PC-3 (cell line): Measurements from ENCODE around the gene FGFRL1. TPM values are rescaled to one million over a fixed set of nuclear protein-coding genes. Genes with fewer than 3 reads are reported as not detected.

ENCODE experiments used
- ATAC-seq: fragments of 200-7000 bp; cut with Tn5 transposase; 2 replicates; pipeline ENCODE4 v1.9.1; 2020; ENCODE audit warnings: mild to moderate bottlenecking, moderate library complexity
- BruUV-seq: library from RNA; stranded (reverse); fragments of 400-500 nt; replicated peaks from 2 replicates; lab custom pipeline; 2021; lab: Mats Ljungman, UMichigan
- CTCF ChIA-PET: fragments of 300-600 bp; sonication (Branson Sonifier 250); formaldehyde crosslinking; loops from one replicate; lab custom pipeline; 2022; ENCODE audit warnings: antibody characterized with exemption; lab: Charles Lee
- POLR2A ChIA-PET: fragments of 300-600 bp; sonication (Branson Sonifier 250); formaldehyde crosslinking; loops from one replicate; lab custom pipeline; 2022; ENCODE audit warnings: antibody characterized with exemption; ENCODE audit not compliant: unreplicated experiment; lab: Charles Lee
- DNase-seq: peaks from one replicate; pipeline ENCODE4 v3.0.0-alpha.2; 2015
- H2AFZ ChIP-seq: fragments of 300-600 bp; sonication (generic); 2 replicates; pipeline ENCODE4 v1.6.0; 2016; ENCODE audit warnings: antibody characterized with exemption, low read length
- H3F3A ChIP-seq: fragments of 300-600 bp; sonication (generic); one replicate; pipeline ENCODE4 v1.6.0; 2017; ENCODE audit warnings: antibody characterized with exemption, low read length, control low read depth, mild to moderate bottlenecking; ENCODE audit not compliant: unreplicated experiment
- H3K27ac ChIP-seq: fragments of 300-600 bp; sonication (generic); 2 replicates; pipeline ENCODE4 v1.5.1; 2016; ENCODE audit warnings: mild to moderate bottlenecking, low read length
- H3K27me3 ChIP-seq: fragments of 300-600 bp; sonication (generic); 2 replicates; pipeline ENCODE4 v1.6.1; 2016; ENCODE audit warnings: low read length, mixed read lengths
- H3K36me3 ChIP-seq: fragments of 300-600 bp; sonication (generic); 2 replicates; pipeline ENCODE4 v1.6.1; 2016; ENCODE audit warnings: low read depth, mixed run types, low read length, mixed read lengths
- H3K4me1 ChIP-seq: fragments of 300-600 bp; sonication (generic); 2 replicates; pipeline ENCODE4 v1.5.1; 2016; ENCODE audit warnings: low read length; ENCODE audit not compliant: insufficient read depth
- H3K4me2 ChIP-seq: fragments of 300-600 bp; sonication (generic); 2 replicates; pipeline ENCODE4 v1.6.0; 2016; ENCODE audit warnings: low read length
- H3K4me3 ChIP-seq: fragments of 300-600 bp; sonication (generic); 2 replicates; pipeline ENCODE4 v1.5.1; 2016; ENCODE audit warnings: mild to moderate bottlenecking, low read length, mixed read lengths
- H3K79me2 ChIP-seq: fragments of 300-600 bp; sonication (generic); 2 replicates; pipeline ENCODE4 v1.6.1; 2017; ENCODE audit warnings: low read length, mixed read lengths
- H3K9ac ChIP-seq: fragments of 300-600 bp; sonication (generic); 2 replicates; pipeline ENCODE4 v1.6.0; 2016; ENCODE audit warnings: mild to moderate bottlenecking, low read length
- H3K9me2 ChIP-seq: fragments of 300-600 bp; sonication (generic); replicated peaks from 2 replicates; pipeline ENCODE4 v1.6.1; 2016; ENCODE audit warnings: mixed run types, low read length, mixed read lengths
- H3K9me3 ChIP-seq: fragments of 300-600 bp; sonication (generic); 2 replicates; pipeline ENCODE4 v1.6.1; 2016; ENCODE audit warnings: low read length, mixed read lengths
- H4K20me1 ChIP-seq: fragments of 300-600 bp; sonication (generic); 2 replicates; pipeline ENCODE4 v1.6.1; 2016; ENCODE audit warnings: low read length, mixed read lengths
- EZH2 ChIP-seq: fragments of 300-600 bp; sonication (generic); IDR thresholded peaks from one replicate; pipeline ENCODE4 v1.6.1; 2017; ENCODE audit warnings: antibody characterized with exemption, mild to moderate bottlenecking, low read length; ENCODE audit not compliant: unreplicated experiment
- EZH2phosphoT487 ChIP-seq: fragments of 300-600 bp; sonication (generic); IDR thresholded peaks from 2 replicates; pipeline ENCODE4 v1.6.1; 2018; ENCODE audit warnings: mild to moderate bottlenecking, antibody characterized with exemption, low read length, borderline replicate concordance
- intact Hi-C: fragments of 100-400 bp; cut with micrococcal nuclease; formaldehyde crosslinking; loops from 2 replicates; pipeline ENCODE4 v1.9.0; 2023
- total RNA-seq: library from RNA; depleted of rRNA; stranded (reverse); fragments of >200 nt; gene quantifications from 2 replicates; pipeline ENCODE4 v1.2.3, GENCODE V29; 2014
- TF ChIP-seq, protein P1 (sequence below): fragments of 300-600 bp; sonication (generic); conservative IDR thresholded peaks from 2 replicates; pipeline ENCODE4 v1.5.1; 2017; ENCODE audit warnings: antibody characterized with exemption, low read depth, mild to moderate bottlenecking, low read length

The FGFRL1 gene
- total RNA-seq, 1 experiment from 2014 or later, result 31.2 TPM

DNA sequence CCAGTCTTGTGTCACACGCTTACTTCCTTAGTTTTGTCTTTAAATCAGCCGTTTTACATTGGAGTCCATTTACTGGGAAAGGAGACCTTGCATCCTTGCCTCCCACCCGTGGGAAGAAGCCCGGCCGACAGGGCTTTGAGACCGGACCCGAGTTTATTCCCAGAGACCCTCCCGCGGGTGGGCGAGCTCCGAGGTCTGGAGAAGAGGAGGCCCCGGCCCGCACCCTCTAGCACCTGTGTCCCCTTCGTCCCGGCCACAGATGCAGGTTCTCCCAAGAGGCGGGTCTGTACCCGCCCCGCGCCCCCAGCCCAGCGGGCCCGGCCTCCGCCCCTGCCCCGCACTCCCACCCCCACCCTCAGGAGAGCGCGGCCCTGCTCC lies 14.4 kb upstream of the FGFRL1 start:
- Histone ChIP-seq H4K20me1 (no peaks in the 10 kb centered on the region), H3K9me3 (no peaks in the 10 kb centered on the region), H3K4me2 (no peak overlapping the region), H3K4me3 (no peak overlapping the region), H3K4me1 (peaks cover 13% of the 10 kb centered on the region), H3F3A (no peaks in the 10 kb centered on the region), H3K36me3 (no peaks in the 10 kb centered on the region), H3K27ac (no peak overlapping the region), H3K79me2 (no peaks in the 10 kb centered on the region), H3K27me3 (peaks cover 10% of the 10 kb centered on the region), H2AFZ (no peak overlapping the region), H3K9ac (no peak overlapping the region), H3K9me2 (no peaks in the 10 kb centered on the region)
- intact Hi-C loops, result no loop called here
- ATAC-seq (no peak), DNase-seq (no peak)
- no TSS peak for BruUV-seq
- POLR2A ChIA-PET, result no interaction called here
- TF ChIP-seq EZH2phosphoT487 (no peak), EZH2 (no peak)
- TF ChIP-seq, protein P1, sequence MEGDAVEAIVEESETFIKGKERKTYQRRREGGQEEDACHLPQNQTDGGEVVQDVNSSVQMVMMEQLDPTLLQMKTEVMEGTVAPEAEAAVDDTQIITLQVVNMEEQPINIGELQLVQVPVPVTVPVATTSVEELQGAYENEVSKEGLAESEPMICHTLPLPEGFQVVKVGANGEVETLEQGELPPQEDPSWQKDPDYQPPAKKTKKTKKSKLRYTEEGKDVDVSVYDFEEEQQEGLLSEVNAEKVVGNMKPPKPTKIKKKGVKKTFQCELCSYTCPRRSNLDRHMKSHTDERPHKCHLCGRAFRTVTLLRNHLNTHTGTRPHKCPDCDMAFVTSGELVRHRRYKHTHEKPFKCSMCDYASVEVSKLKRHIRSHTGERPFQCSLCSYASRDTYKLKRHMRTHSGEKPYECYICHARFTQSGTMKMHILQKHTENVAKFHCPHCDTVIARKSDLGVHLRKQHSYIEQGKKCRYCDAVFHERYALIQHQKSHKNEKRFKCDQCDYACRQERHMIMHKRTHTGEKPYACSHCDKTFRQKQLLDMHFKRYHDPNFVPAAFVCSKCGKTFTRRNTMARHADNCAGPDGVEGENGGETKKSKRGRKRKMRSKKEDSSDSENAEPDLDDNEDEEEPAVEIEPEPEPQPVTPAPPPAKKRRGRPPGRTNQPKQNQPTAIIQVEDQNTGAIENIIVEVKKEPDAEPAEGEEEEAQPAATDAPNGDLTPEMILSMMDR, result no peak
- CTCF ChIA-PET, result no interaction called here

DNA sequence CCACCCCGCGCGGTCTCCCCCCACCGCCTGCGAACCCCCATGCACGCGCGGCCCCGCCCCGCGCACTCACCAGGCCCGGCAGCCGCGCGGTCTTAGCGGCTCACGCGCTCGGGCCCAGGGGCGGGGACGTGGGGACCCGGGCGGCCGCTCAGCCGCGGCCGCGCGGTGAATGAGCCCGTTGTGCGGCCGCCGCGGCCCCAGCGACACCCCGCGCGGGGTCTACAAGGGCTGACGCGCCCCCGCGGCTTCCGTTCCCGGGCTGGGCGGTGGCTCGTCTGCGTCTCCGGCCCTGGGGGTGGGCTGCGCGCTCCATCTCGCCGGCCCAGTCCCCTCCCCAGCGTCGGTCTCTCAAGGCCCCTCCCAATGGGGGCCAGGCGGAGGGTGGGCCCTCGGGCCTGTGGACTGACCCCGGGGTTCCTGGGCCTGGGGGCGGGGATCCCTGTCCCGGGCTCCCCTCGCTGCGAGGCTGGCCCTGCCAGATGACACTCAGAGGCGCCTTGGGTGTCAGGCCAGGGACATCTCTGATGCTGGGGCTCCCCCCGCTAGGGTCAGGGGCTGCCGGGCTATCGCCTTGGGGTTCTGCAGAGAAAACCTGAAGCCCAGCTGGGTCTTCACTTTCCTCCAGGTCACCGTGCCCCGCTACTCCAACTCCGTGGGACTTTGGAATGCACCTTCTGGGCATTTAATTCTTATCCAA lies 13.9 kb upstream of the FGFRL1 start:
- H3K79me2 ChIP-seq, result no peaks in the 10 kb centered on the region
- no TSS peak for BruUV-seq
- POLR2A ChIA-PET, result no interaction called here
- H3K36me3 ChIP-seq, result no peaks in the 10 kb centered on the region
- no peaks in the 10 kb centered on the region for H3F3A ChIP-seq
- no peaks in the 10 kb centered on the region for H3K9me3 ChIP-seq
- CTCF ChIA-PET, result no interaction called here
- peaks cover 9% of the 10 kb centered on the region for H3K4me1 ChIP-seq
- DNase-seq (peak; percentile 12), ATAC-seq (0 out of 2 replicates have a peak, but pooled peaks have one; percentile 8)
- 0 out of 2 replicates have a peak overlapping the region, but pooled peaks have one; percentile 12 for H3K4me3 ChIP-seq
- H2AFZ ChIP-seq, result no peak overlapping the region
- H3K27me3 ChIP-seq, result peaks cover 10% of the 10 kb centered on the region
- H3K9ac ChIP-seq, result no peak overlapping the region
- no peak overlapping the region for H3K27ac ChIP-seq
- H3K4me2 ChIP-seq, result peak overlapping the region; percentile 44; the same call in 1 of the 2 replicates
- TF ChIP-seq, protein P1, result no peak
- no peak for TF ChIP-seq EZH2
- no peak for TF ChIP-seq EZH2phosphoT487
- intact Hi-C loops, result no loop called here
- H3K9me2 ChIP-seq, result no peaks in the 10 kb centered on the region
- H4K20me1 ChIP-seq, result no peaks in the 10 kb centered on the region

DNA sequence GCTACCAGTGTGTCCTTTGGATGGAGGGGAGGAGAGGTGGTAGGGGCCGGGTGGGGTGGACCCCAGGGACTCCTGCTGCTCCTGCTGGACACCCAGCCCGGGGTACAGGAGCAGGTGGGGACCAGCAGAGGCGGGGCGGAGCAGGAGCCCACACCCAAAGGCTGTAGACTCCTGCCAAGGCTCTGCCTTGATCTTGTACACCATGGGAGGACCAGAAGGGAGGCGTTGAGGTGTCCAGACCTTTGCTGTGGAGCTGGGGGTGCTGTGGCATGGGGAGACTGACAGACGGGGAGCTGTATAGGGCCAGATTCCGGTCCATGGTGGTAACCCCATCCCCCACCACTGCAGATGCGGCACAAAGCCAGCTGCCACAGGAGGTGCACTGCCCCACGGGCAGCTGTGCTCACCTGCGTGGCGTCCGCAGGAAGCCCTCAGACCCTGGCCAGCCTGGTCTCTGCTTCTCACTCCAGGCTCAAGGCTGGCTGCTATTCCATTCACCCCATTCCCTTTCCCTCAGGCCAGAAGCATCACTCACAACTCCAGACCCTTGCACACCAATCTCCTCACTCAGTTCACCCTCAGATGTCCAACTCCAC lies 13.2 kb upstream of the FGFRL1 start:
- Histone ChIP-seq H3K4me3 (no peak overlapping the region), H4K20me1 (no peaks in the 10 kb centered on the region)
- CTCF ChIA-PET, result interaction anchor here (0.6 to 0.7 kb wide), 2 partner anchors 12 to 108 kb away, joined by 3 to 4 read pairs; no protein-coding TSS in a partner anchor

More for the DNA sequence above, 13.2 kb upstream of the FGFRL1 start:
- H3K36me3 ChIP-seq, result no peaks in the 10 kb centered on the region
- no peaks in the 10 kb centered on the region for H3K9me2 ChIP-seq
- TF ChIP-seq EZH2, result no peak
- TF ChIP-seq, protein P1, result no peak
- TF ChIP-seq EZH2phosphoT487, result no peak
- no peak overlapping the region for H3K27ac ChIP-seq
- BruUV-seq, result no TSS peak
- ATAC-seq (no peak), DNase-seq (no peak)
- peaks cover 10% of the 10 kb centered on the region for H3K27me3 ChIP-seq
- no peaks in the 10 kb centered on the region for H3K79me2 ChIP-seq
- no peak overlapping the region for H3K9ac ChIP-seq
- H3F3A ChIP-seq, result no peaks in the 10 kb centered on the region
- H2AFZ ChIP-seq, result no peak overlapping the region
- H3K9me3 ChIP-seq, result no peaks in the 10 kb centered on the region
- H3K4me1 ChIP-seq, result peaks cover 2% of the 10 kb centered on the region; the same call in 1 of the 2 replicates
- H3K4me2 ChIP-seq, result no peak overlapping the region
- POLR2A ChIA-PET, result no interaction called here
- intact Hi-C loops, result no loop called here
